SK-N-SH (cell line): Measurements from ENCODE around the gene TRMT10B. TPM values are rescaled to one million over a fixed set of nuclear protein-coding genes. Genes with fewer than 3 reads are reported as not detected.

Experiments used
- CTCF ChIA-PET: fragments of 300-600, 350-600 bp; formaldehyde crosslinking; extraction: SDS; loops from one replicate; lab custom pipeline; 2021; lab: Yijun Ruan, JAX
- POLR2A ChIA-PET: fragments of 350-600 bp; sonication (Branson Sonifier 250); formaldehyde crosslinking; extraction: SDS; loops from one replicate; lab custom pipeline; 2020; ENCODE audit warnings: antibody characterized with exemption, inconsistent platforms; lab: Yijun Ruan, JAX
- DNase-seq: peaks from one replicate; pipeline ENCODE4 v3.0.0; 2012
- H2AFZ ChIP-seq: fragments of 200-600 bp; sonication (generic); 2 replicates; pipeline ENCODE4 v1.8.1; 2016; ENCODE audit warnings: antibody characterized with exemption, mild to moderate bottlenecking, low read depth
- H3F3A ChIP-seq: fragments of 200-600 bp; sonication (generic); replicated peaks from 2 replicates; pipeline ENCODE3; 2016; ENCODE audit warnings: antibody characterized with exemption, mild to moderate bottlenecking; ENCODE audit not compliant: insufficient read depth
- H3K27ac ChIP-seq, 2 experiments: fragments of 200-500 bp in 1 of 2; fragments of 200-600 bp in 1 of 2; sonication (Bioruptor generic) in 1 of 2; sonication (generic), shearing (Covaris generic) in 1 of 2; 2 replicates each; pipeline versions ENCODE4 v1.5.1 to v1.6.1; 2014 to 2016; ENCODE audit warnings: low read depth in 2 of 2, inconsistent platforms in 1 of 2, low read length in 1 of 2, mild to moderate bottlenecking in 1 of 2, mixed read lengths in 1 of 2
- H3K27me3 ChIP-seq: fragments of 200-600 bp; sonication (generic), shearing (Covaris generic); 2 replicates; pipeline ENCODE4 v1.6.1; 2016; ENCODE audit warnings: mixed run types; ENCODE audit not compliant: insufficient read depth
- H3K36me3 ChIP-seq, 2 experiments: fragments of 200-500 bp in 1 of 2; fragments of 200-600 bp in 1 of 2; sonication (Bioruptor generic) in 1 of 2; sonication (generic) in 1 of 2; replicated peaks in 1 of 2; 2 replicates each; pipeline versions ENCODE3 to v1.5.1; 2014 to 2016; ENCODE audit warnings: low read length in 1 of 2, mild to moderate bottlenecking in 1 of 2; ENCODE audit not compliant: insufficient read depth in 2 of 2, control insufficient read depth in 1 of 2
- H3K4me1 ChIP-seq, 2 experiments: fragments of 200-500 bp in 1 of 2; fragments of 200-600 bp in 1 of 2; sonication (Bioruptor generic) in 1 of 2; sonication (generic), shearing (Covaris generic) in 1 of 2; 2 replicates each; pipeline versions ENCODE4 v1.5.1 to v1.6.1; 2014 to 2016; ENCODE audit warnings: low read depth in 1 of 2, low read length in 1 of 2, mixed run types in 1 of 2; ENCODE audit not compliant: insufficient read depth in 2 of 2, control insufficient read depth in 1 of 2
- H3K4me2 ChIP-seq: fragments of 200-600 bp; sonication (generic), shearing (Covaris generic); 2 replicates; pipeline ENCODE4 v1.6.1; 2017; ENCODE audit warnings: mixed run types
- H3K4me3 ChIP-seq, 2 experiments: fragments of 200-500 bp in 1 of 2; fragments of 200-600 bp in 1 of 2; sonication (Bioruptor generic) in 1 of 2; sonication (generic), shearing (Covaris generic) in 1 of 2; 2 replicates each; pipeline versions ENCODE4 v1.5.1 to v1.8.1; 2014 to 2016; ENCODE audit warnings: low read depth in 2 of 2, inconsistent platforms in 1 of 2, low read length in 1 of 2, mild to moderate bottlenecking in 1 of 2, mixed read lengths in 1 of 2, moderate library complexity in 1 of 2
- H3K79me2 ChIP-seq: fragments of 200-600 bp; sonication (generic); 2 replicates; pipeline ENCODE4 v1.8.1; 2017; ENCODE audit warnings: mild to moderate bottlenecking; ENCODE audit not compliant: insufficient read depth
- H3K9ac ChIP-seq: fragments of 200-600 bp; sonication (generic); 2 replicates; pipeline ENCODE4 v1.6.1; 2017; ENCODE audit warnings: mixed run types
- H3K9me2 ChIP-seq: fragments of 200-600 bp; sonication (generic); 2 replicates; pipeline ENCODE4 v1.6.1; 2017; ENCODE audit warnings: mixed run types
- H3K9me3 ChIP-seq: fragments of 200-600 bp; sonication (generic); 2 replicates; pipeline ENCODE4 v1.6.1; 2017; ENCODE audit warnings: mixed run types, mild to moderate bottlenecking, moderate library complexity
- H4K20me1 ChIP-seq: fragments of 200-600 bp; sonication (generic); 2 replicates; pipeline ENCODE4 v1.6.1; 2017; ENCODE audit warnings: mild to moderate bottlenecking, mixed run types; ENCODE audit not compliant: insufficient read depth
- CHD2 ChIP-seq: fragments of 150-350 bp; IDR thresholded peaks from 2 replicates; pipeline ENCODE4 v1.6.1; 2018; ENCODE audit warnings: low read length; ENCODE audit not compliant: partially characterized antibody
- ELF1 ChIP-seq: IDR thresholded peaks from 2 replicates; pipeline ENCODE4 v1.4.0; 2012
- FOSL2 ChIP-seq: IDR thresholded peaks from 2 replicates; pipeline ENCODE4 v1.4.0; 2012; ENCODE audit warnings: low read depth, mild to moderate bottlenecking, moderate library complexity, borderline replicate concordance
- FOXJ3 ChIP-seq: sonication (generic); formaldehyde crosslinking; IDR thresholded peaks from 2 replicates; pipeline ENCODE4 v1.5.1; 2020; ENCODE audit warnings: mild to moderate bottlenecking, missing genetic modification reagents
- FOXM1 ChIP-seq: IDR thresholded peaks from 2 replicates; pipeline ENCODE4 v1.4.0; 2012; ENCODE audit warnings: low read depth, mild to moderate bottlenecking
- GATA2 ChIP-seq: sonication (generic); formaldehyde crosslinking; IDR thresholded peaks from 2 replicates; pipeline ENCODE4 v1.5.0; 2020; ENCODE audit warnings: mild to moderate bottlenecking, missing genetic modification reagents
- IRF3 ChIP-seq: fragments of 150-350 bp; IDR thresholded peaks from 2 replicates; pipeline ENCODE4 v1.6.1; 2016; ENCODE audit warnings: mild to moderate bottlenecking, low read depth, low read length
- JUND ChIP-seq: IDR thresholded peaks from 2 replicates; pipeline ENCODE4 v1.4.0; 2012
- NRF1 ChIP-seq: IDR thresholded peaks from 2 replicates; pipeline ENCODE4 v1.6.1; 2012; ENCODE audit warnings: low read depth, mild to moderate bottlenecking, low read length
- PBX3 ChIP-seq: IDR thresholded peaks from 2 replicates; pipeline ENCODE4; 2012
- RFX5 ChIP-seq: IDR thresholded peaks from 2 replicates; pipeline ENCODE4 v1.6.1; 2012; ENCODE audit warnings: mild to moderate bottlenecking, improper control_type of control experiment, low read length
- RXRA ChIP-seq: IDR thresholded peaks from 2 replicates; pipeline ENCODE4 v1.4.0; 2012; ENCODE audit warnings: low read depth, mild to moderate bottlenecking, borderline replicate concordance
- SIN3A ChIP-seq: IDR thresholded peaks from 2 replicates; pipeline ENCODE4 v1.6.1; 2012; ENCODE audit warnings: low read depth, mild to moderate bottlenecking, low read length, moderate library complexity, borderline replicate concordance
- SMC3 ChIP-seq: IDR thresholded peaks from 2 replicates; pipeline ENCODE4 v1.6.1; 2012; ENCODE audit warnings: low read depth, low read length, improper control_type of control experiment
- TAF1 ChIP-seq: IDR thresholded peaks from 2 replicates; pipeline ENCODE4 v1.6.1; 2012; ENCODE audit warnings: low read depth, mild to moderate bottlenecking, low read length, moderate library complexity, borderline replicate concordance
- USF1 ChIP-seq: IDR thresholded peaks from 2 replicates; pipeline ENCODE4 v1.4.0; 2012; ENCODE audit warnings: low read depth, borderline replicate concordance
- USF2 ChIP-seq: fragments of 150-350 bp; IDR thresholded peaks from 2 replicates; pipeline ENCODE4 v1.6.1; 2017; ENCODE audit warnings: antibody characterized with exemption, low read length, low read depth, borderline replicate concordance
- WGBS: methylation state at CpG from one replicate; pipeline ENCODE4 v1.1.6; 2017; ENCODE audit warnings: low lambda C conversion rate; 5-methylcytosine and 5-hydroxymethylcytosine counted together
- polyA plus RNA-seq, 3 experiments: library from polyadenylated mRNA; depleted of rRNA; stranded (reverse); fragments of >200 nt; gene quantifications; 2 replicates each; pipeline ENCODE4 v1.2.3, GENCODE V29; 2012

The TRMT10B gene
- polyA plus RNA-seq, 1 of the 3 experiments (the other 2 are of a cell fraction): 7.3 TPM

GRCh38 chr9:37710046-37710445 lies 43.6 kb upstream of the TRMT10B start:
- no peaks in the 10 kb centered on the region for H3K4me1 ChIP-seq
- H3K4me3 ChIP-seq: no peak overlapping the region
- no peaks in the 10 kb centered on the region for H4K20me1 ChIP-seq
- H3F3A ChIP-seq: no peaks in the 10 kb centered on the region
- no peaks in the 10 kb centered on the region for H3K9me3 ChIP-seq
- no peak for TF ChIP-seq USF2
- TF ChIP-seq GATA2 (CRISPR knock-in tag): no peak
- TF ChIP-seq FOXM1: no peak
- no peak for TF ChIP-seq IRF3
- TF ChIP-seq SMC3: no peak
- TF ChIP-seq PBX3: no peak
- TF ChIP-seq JUND: no peak
- no peak for TF ChIP-seq FOSL2
- no peak for TF ChIP-seq FOXJ3 (CRISPR knock-in tag)
- TF ChIP-seq RXRA: no peak
- TF ChIP-seq NRF1: no peak
- H3K9ac ChIP-seq: no peak overlapping the region
- no peaks in the 10 kb centered on the region for H3K79me2 ChIP-seq
- ChIA-PET POLR2A (no interaction called here), CTCF (no interaction called here)
- WGBS: 49% methylated on average over 3 of the region's 3 CpGs
- H3K9me2 ChIP-seq: no peaks in the 10 kb centered on the region
- H3K4me2 ChIP-seq: no peak overlapping the region
- H3K36me3 ChIP-seq: no peaks in the 10 kb centered on the region
- H2AFZ ChIP-seq: no peak overlapping the region
- no peak for DNase-seq
- no peaks in the 10 kb centered on the region; the same call in 1 of the 2 replicates for H3K27me3 ChIP-seq
- H3K27ac ChIP-seq: no peak overlapping the region

GRCh38 chr9:37715260-37715659 lies 38.3 kb upstream of the TRMT10B start:
- DNase-seq: no peak
- Histone ChIP-seq H3K27me3 (no peaks in the 10 kb centered on the region; the same call in 1 of the 2 replicates), H3K4me3 (no peak overlapping the region), H2AFZ (no peak overlapping the region), H3K9me2 (no peaks in the 10 kb centered on the region), H3F3A (no peaks in the 10 kb centered on the region), H3K4me1 (peaks cover 0 to 3% of the 10 kb centered on the region in 2 experiments; a peak in 1 of 4 replicates), H3K36me3 (no peaks in the 10 kb centered on the region), H3K4me2 (no peak overlapping the region), H4K20me1 (no peaks in the 10 kb centered on the region), H3K79me2 (no peaks in the 10 kb centered on the region), H3K27ac (no peak overlapping the region), H3K9ac (no peak overlapping the region), H3K9me3 (no peaks in the 10 kb centered on the region)
- ChIA-PET CTCF (interaction anchor here (1.1 to 1.2 kb wide), 3 partner anchors 8 to 15 kb away, joined by 3 to 4 read pairs (median 4); no protein-coding TSS in a partner anchor), POLR2A (interaction anchor here (1.0 kb wide), 1 partner anchor 123 kb away, joined by 3 read pairs; no protein-coding TSS in a partner anchor)
- TF ChIP-seq RFX5: no peak
- no peak for TF ChIP-seq SIN3A
- no peak for TF ChIP-seq FOXJ3 (CRISPR knock-in tag)
- TF ChIP-seq PBX3: no peak
- TF ChIP-seq GATA2 (CRISPR knock-in tag): 0 out of 2 replicates have a peak, but pooled peaks have one; percentile 25
- no peak for TF ChIP-seq CHD2
- TF ChIP-seq TAF1: no peak
- no peak for TF ChIP-seq ELF1
- no peak for TF ChIP-seq USF1
- WGBS: 30% methylated on average over 4 of the region's 4 CpGs
